ENCODE measurements around the gene CAMTA1. TPM values are rescaled to one million over a fixed set of nuclear protein-coding genes. Genes with fewer than 3 reads are reported as not detected.
A peak's percentile ranks its signal among the peaks of the same experiment; 100 is the strongest.

CAMTA1 gene
- total and polyA plus RNA-seq, 9 of the 15 experiments (the other 6 are each of a cell fraction or from before 2014, with no cell fraction given), result 43.9 to 161 (median 65.9) TPM

DNA sequence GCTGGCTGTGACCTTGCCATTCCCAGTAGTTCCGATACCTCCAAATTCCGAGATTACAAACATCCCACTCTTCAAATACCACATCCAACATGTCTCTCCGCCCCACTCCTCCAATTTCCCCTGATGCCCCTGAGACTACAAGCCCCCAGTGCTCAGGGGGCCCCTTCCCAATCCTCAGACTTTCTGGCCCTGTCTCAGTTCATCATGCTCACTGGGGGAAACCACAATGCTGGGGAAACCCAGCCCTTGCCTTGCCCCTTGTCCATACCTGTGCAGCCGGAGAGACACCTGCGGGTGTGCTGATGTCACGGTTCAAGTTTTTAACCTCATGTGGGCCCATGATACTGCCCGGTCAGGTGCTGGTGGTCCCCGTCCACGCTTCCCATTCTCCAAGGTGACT is 226.6 kb downstream of the CAMTA1 start (continued):
- TF ChIP-seq, protein P1, sequence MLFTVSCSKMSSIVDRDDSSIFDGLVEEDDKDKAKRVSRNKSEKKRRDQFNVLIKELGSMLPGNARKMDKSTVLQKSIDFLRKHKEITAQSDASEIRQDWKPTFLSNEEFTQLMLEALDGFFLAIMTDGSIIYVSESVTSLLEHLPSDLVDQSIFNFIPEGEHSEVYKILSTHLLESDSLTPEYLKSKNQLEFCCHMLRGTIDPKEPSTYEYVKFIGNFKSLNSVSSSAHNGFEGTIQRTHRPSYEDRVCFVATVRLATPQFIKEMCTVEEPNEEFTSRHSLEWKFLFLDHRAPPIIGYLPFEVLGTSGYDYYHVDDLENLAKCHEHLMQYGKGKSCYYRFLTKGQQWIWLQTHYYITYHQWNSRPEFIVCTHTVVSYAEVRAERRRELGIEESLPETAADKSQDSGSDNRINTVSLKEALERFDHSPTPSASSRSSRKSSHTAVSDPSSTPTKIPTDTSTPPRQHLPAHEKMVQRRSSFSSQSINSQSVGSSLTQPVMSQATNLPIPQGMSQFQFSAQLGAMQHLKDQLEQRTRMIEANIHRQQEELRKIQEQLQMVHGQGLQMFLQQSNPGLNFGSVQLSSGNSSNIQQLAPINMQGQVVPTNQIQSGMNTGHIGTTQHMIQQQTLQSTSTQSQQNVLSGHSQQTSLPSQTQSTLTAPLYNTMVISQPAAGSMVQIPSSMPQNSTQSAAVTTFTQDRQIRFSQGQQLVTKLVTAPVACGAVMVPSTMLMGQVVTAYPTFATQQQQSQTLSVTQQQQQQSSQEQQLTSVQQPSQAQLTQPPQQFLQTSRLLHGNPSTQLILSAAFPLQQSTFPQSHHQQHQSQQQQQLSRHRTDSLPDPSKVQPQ (CRISPR knock-in tag; IDR thresholded peaks at IDR 0.05; ENCODE audit: borderline replicate concordance), result no peak

DNA sequence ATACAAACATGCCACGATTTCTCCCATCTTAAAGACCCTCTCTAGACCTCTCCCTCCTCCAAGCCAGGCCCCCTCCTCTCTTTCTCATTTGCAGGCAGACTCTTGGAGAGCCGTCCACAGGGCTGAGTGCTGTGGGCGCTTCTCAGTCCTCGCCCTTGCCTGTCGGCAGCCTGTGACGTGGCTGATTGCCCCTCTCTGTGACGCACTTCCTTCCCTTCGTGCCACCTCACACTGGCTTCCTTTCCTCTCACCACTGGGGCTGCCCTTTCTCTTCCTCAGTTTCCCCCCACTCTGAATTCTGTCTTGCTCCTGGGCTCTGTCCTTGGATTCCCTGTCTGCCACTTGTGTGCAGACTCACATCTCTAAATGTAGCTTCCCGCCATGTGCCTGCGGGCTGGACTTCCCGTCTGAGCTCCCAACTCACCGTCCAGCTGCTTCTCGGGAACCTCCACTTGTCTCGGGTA is 227.2 kb downstream of the CAMTA1 start:
- ChIA-PET CTCF (ENCODE audit: low intra/inter-chr PET ratio) (no interaction called here), POLR2A (no interaction called here)
- ATAC-seq, result peak; percentile 66; the same call in 2 of the 3 replicates
- Histone ChIP-seq H3K9me3 (replicated peaks; ENCODE audit: control insufficient read depth, insufficient read depth, low read depth, low read length) (no peaks in the 10 kb centered on the region), H3K4me2 (ENCODE audit: insufficient read depth, low read length) (peak overlapping the region; percentile 64), H3K27ac (ENCODE audit: extremely low read depth, low read depth, low read length) (no peak overlapping the region), H3K9ac (ENCODE audit: insufficient read depth in 1 of 2, low read depth in 2 of 2, low read length in 2 of 2) (0 out of 4 replicates have a peak overlapping the region, but pooled peaks of 1 of the 2 experiments have one; percentile 55), H2AFZ (ENCODE audit: low read depth, low read length) (peak overlapping the region; percentile 45), H3K27me3 (ENCODE audit: control insufficient read depth in 2 of 2, insufficient read depth in 2 of 2, low read length in 2 of 2) (peaks cover 36 to 89% of the 10 kb centered on the region in 2 experiments), H3K4me1 (replicated peaks in 1 of 2; ENCODE audit: control insufficient read depth in 2 of 2, insufficient read depth in 2 of 2, low read length in 2 of 2) (peaks cover 0 to 3% of the 10 kb centered on the region in 2 experiments; a peak in 1 of 5 replicates), H3K79me2 (ENCODE audit: control insufficient read depth, insufficient read depth, low read length) (no peaks in the 10 kb centered on the region), H3K4me3 (peak overlapping the region; percentile 32; the same call in 1 of the 2 replicates), H3K36me3 (ENCODE audit: control insufficient read depth, insufficient read depth, low read length) (no peaks in the 10 kb centered on the region), H3K9me1 (ENCODE audit: control insufficient read depth, insufficient read depth, low read length) (no peaks in the 10 kb centered on the region), H4K20me1 (replicated peaks; ENCODE audit: control insufficient read depth, insufficient read depth, low read length) (no peaks in the 10 kb centered on the region)
- peak in 1 of 4 experiments; percentile 23 for DNase-seq (ENCODE audit: extremely low read depth in 1 of 4, low spot score in 3 of 4)
- intact Hi-C loops (cut with micrococcal nuclease), result no loop called here
- no peak for FAIRE-seq
- in situ Hi-C loops (cut with MboI), result no loop called here
- WGBS (ENCODE audit: insufficient coverage, low coverage, missing lambda C conversion rate), result 1% methylated on average over 14 of the region's 14 CpGs
- BruUV-seq (replicated peaks), result no TSS peak
- TF ChIP-seq, protein P2, sequence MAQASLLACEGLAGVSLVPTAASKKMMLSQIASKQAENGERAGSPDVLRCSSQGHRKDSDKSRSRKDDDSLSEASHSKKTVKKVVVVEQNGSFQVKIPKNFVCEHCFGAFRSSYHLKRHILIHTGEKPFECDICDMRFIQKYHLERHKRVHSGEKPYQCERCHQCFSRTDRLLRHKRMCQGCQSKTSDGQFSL (CRISPR knock-in tag; IDR thresholded peaks at IDR 0.05), result no peak
- TF ChIP-seq, protein P2 (tag; IDR thresholded peaks at IDR 0.05), result no peak
- TF ChIP-seq PHF20 (IDR thresholded peaks at IDR 0.05; ENCODE audit: partially characterized antibody) (peak; percentile 41), CBX1 (IDR thresholded peaks at IDR 0.05; ENCODE audit: low read depth) (peak; percentile 25; the same call in 1 of the 2 replicates), CREM (IDR thresholded peaks at IDR 0.05; ENCODE audit: low read depth) (peak; percentile 97), ZNF232 (CRISPR knock-in tag; IDR thresholded peaks at IDR 0.05) (no peak), ATF1 (CRISPR knock-in tag; IDR thresholded peaks at IDR 0.05) (0 out of 2 replicates have a peak, but pooled peaks have one; percentile 47), ATF1 (tag; IDR thresholded peaks at IDR 0.05) (peak; percentile 93), KDM2B (CRISPR knock-in tag; IDR thresholded peaks at IDR 0.05) (no peak), HIVEP1 (CRISPR knock-in tag; IDR thresholded peaks at IDR 0.05) (no peak), NFE2L1 (tag; IDR thresholded peaks at IDR 0.05; ENCODE audit: borderline replicate concordance, low read depth) (no peak), NBN (IDR thresholded peaks at IDR 0.05; ENCODE audit: low read depth) (peak; percentile 43; the same call in 1 of the 2 replicates)
- TF ChIP-seq, protein P3, sequence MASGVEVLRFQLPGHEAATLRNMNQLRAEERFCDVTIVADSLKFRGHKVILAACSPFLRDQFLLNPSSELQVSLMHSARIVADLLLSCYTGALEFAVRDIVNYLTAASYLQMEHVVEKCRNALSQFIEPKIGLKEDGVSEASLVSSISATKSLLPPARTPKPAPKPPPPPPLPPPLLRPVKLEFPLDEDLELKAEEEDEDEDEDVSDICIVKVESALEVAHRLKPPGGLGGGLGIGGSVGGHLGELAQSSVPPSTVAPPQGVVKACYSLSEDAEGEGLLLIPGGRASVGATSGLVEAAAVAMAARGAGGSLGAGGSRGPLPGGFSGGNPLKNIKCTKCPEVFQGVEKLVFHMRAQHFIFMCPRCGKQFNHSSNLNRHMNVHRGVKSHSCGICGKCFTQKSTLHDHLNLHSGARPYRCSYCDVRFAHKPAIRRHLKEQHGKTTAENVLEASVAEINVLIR (CRISPR knock-in tag; IDR thresholded peaks at IDR 0.05), result peak; percentile 79
- TF ChIP-seq, protein P4, sequence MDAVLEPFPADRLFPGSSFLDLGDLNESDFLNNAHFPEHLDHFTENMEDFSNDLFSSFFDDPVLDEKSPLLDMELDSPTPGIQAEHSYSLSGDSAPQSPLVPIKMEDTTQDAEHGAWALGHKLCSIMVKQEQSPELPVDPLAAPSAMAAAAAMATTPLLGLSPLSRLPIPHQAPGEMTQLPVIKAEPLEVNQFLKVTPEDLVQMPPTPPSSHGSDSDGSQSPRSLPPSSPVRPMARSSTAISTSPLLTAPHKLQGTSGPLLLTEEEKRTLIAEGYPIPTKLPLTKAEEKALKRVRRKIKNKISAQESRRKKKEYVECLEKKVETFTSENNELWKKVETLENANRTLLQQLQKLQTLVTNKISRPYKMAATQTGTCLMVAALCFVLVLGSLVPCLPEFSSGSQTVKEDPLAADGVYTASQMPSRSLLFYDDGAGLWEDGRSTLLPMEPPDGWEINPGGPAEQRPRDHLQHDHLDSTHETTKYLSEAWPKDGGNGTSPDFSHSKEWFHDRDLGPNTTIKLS (IDR thresholded peaks at IDR 0.05; ENCODE audit: borderline replicate concordance, low read depth), result peak; percentile 57; the same call in 1 of the 2 replicates
